ENCODE results near the gene KIAA1958.
"Not testable (repeated sequence)": the region's sequence is repeated elsewhere in the genome, so short reads cannot be mapped to it uniquely, and the experiment has no call there.

The KIAA1958 gene

GRCh38 chr9:112493393-112494137, 6.9 kb downstream of the KIAA1958 start:
- peak; percentile 14 for DNase-seq

GRCh38 chr9:112494153-112494552, 7.5 kb downstream of the KIAA1958 start:
- DNase-seq = no peak

GRCh38 chr9:112495614-112496013, 9.0 kb downstream of the KIAA1958 start:
- DNase-seq = no peak

- no peak for DNase-seq
These were observed 9.6 kb downstream of the KIAA1958 start for GRCh38 chr9:112496074-112496722.

GRCh38 chr9:112500842-112501241, 14.2 kb downstream of the KIAA1958 start:
- no peak for DNase-seq

- DNase-seq = no peak
These were observed 14.7 kb downstream of the KIAA1958 start for GRCh38 chr9:112501287-112501686.

- no peak for DNase-seq
These were observed 15.7 kb downstream of the KIAA1958 start for GRCh38 chr9:112502175-112502946.

- DNase-seq = no peak
These were observed 16.5 kb downstream of the KIAA1958 start for GRCh38 chr9:112503170-112503569.

- no peak for DNase-seq
These were observed 18.5 kb downstream of the KIAA1958 start for GRCh38 chr9:112505086-112505485.

- no peak for DNase-seq
These were observed 19.0 kb downstream of the KIAA1958 start for GRCh38 chr9:112505607-112506006.

- no peak for DNase-seq
These were observed 19.9 kb downstream of the KIAA1958 start for GRCh38 chr9:112506571-112506970.

GRCh38 chr9:112507001-112507680, 20.5 kb downstream of the KIAA1958 start:
- DNase-seq = no peak

GRCh38 chr9:112508377-112508776, 21.8 kb downstream of the KIAA1958 start:
- no peak for DNase-seq

GRCh38 chr9:112512377-112512776, 25.8 kb downstream of the KIAA1958 start:
- not testable (repeated sequence) for DNase-seq

- no peak for DNase-seq
These were observed 30.1 kb downstream of the KIAA1958 start for GRCh38 chr9:112516769-112517168.

GRCh38 chr9:112520069-112520468, 33.4 kb downstream of the KIAA1958 start:
- DNase-seq = no peak

GRCh38 chr9:112520656-112521055, 34.0 kb downstream of the KIAA1958 start:
- no peak for DNase-seq

GRCh38 chr9:112526973-112527372, 40.3 kb downstream of the KIAA1958 start:
- DNase-seq = no peak

GRCh38 chr9:112527959-112528358, 41.3 kb downstream of the KIAA1958 start:
- no peak for DNase-seq

GRCh38 chr9:112529316-112529715, 42.7 kb downstream of the KIAA1958 start:
- no peak for DNase-seq

GRCh38 chr9:112530751-112531205, 44.2 kb downstream of the KIAA1958 start:
- DNase-seq = peak; percentile 5

GRCh38 chr9:112531666-112532282, 45.1 kb downstream of the KIAA1958 start:
- peak; percentile 76 for DNase-seq

GRCh38 chr9:112532427-112532826, 45.8 kb downstream of the KIAA1958 start:
- DNase-seq = peak; percentile 63
